COLO829 (cell line): ENCODE data around the gene KMT2E.

Source experiments
- DNase-seq: peaks from one replicate; pipeline ENCODE4 v3.0.0; 2012; ENCODE audit warnings: low spot score

The KMT2E gene

GRCh38 chr7:105073143-105073542, 59.1 kb downstream of the KMT2E start:
- DNase-seq, result no peak

DNA sequence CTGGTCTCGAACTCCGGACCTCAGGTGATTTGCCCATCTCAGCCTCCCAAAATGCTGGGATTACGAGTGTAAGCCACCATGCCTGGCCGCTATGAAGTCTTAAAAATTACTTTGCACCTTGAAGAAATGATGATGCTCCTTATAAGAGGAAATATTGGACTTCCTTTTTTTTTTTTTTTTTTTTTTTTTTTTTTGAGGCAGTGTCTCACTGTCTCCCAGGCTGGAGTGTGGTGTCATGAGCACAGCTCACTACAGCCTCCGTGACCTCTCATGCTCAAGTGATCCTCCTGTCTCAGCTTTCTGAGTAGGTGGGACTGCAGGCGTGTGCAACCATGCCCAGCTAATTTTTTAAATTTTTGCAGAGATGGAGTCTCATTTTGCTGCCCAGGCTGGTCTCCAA, 65.3 kb downstream of the KMT2E start:
- no peak for DNase-seq

GRCh38 chr7:105084581-105084980, 70.6 kb downstream of the KMT2E start:
- no peak for DNase-seq

- no peak for DNase-seq
Observed at GRCh38 chr7:105086850-105087249, 72.8 kb downstream of the KMT2E start.

- no peak for DNase-seq
Observed at GRCh38 chr7:105087981-105088380, 74.0 kb downstream of the KMT2E start.

- no peak for DNase-seq
Observed at GRCh38 chr7:105088456-105088855, 74.5 kb downstream of the KMT2E start.

DNA sequence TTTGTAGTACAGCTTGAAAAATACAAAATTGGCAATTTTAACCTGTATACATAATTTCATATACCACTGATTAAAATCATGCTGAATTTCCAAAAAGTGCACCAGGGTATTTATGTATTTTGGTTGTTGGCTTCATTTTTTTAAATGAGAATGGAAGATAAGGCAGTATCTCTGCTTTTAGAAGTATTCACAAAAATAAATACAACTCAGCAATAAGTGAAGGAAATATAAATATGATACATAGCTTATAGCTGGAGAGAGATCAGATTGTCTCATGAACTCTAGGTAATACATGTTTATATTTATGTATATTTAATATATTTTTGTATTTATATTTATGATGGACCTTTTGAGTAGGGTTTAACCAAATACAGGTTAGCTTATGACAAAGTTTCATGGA, 81.0 kb downstream of the KMT2E start:
- DNase-seq, result no peak

DNA sequence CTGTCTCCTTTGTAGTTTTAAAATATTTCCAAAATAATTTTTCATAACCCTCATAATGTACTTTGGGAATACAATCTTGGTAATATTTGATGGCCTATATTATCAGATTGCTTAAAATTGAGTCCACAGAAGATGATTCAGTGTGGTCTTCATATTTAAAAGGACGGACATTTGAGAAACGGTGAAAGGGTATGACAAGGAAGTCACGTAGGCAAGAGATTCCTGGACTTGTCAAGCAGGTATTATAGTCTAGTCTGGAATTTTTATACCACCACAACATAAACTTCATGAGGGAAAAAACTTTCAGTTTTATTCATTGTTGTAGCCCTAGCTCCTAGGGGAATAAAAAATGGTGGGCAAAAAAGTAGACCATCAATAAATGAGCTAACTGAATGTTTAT, 82.3 kb downstream of the KMT2E start:
- no peak for DNase-seq

DNA sequence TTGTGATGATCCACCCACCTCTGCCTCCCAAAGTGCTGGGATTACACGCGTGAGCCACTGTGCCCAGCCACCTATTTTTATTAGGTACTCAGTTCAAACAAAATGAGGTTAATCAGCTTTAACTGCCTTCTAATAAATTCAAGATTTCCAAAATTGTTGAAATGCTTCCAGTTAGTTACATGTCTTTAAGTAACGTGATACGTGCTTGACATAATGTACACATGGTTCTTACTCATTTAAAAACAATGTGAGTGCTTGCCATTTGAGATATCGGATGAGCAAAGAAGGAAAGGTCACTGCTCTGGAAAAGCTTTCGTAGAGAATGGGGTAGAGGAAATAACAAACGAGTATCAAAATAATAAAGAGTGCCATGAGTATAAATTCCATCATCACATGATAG, 83.6 kb downstream of the KMT2E start:
- peak; percentile 93 for DNase-seq

- DNase-seq, result no peak
Observed at GRCh38 chr7:105098863-105099515, 85.0 kb downstream of the KMT2E start.

- no peak for DNase-seq
Observed at GRCh38 chr7:105101864-105102263, 87.9 kb downstream of the KMT2E start.

DNA sequence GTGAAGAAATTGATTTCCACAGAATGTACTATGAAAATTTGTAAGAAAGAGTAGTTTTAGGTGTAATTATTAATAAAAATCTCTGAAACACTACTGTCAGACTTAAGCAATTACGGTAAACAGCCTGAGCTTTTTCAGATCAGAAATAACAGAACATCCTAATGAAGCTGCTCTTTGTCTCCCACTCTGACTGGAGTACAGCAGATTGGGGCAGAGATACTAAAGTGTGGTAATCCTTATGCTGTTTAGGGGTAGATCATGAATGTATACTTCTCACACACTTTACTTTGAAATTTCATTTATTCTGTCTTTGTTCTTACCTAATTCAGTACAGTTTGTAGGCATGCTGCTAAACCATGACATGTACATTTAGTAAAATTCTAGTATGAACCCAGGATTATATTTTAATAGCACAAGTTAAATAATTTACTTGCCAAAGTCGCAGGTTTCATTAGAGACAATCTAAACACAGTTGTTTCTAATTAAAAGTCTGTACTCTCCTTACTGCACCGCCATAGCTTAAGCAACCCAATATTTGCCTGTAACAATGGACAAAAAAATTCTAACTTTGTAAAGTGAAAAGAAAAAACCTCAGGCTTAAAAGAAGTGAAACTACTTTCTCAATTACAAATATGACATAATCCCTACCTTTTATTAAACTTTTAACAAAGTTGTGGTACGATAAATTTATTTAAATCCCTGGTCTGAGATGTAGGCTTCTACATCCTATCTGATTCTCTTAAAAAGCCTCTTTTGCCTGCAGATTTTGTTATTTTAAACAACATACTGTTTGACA, 88.8 kb downstream of the KMT2E start:
- peak; percentile 40 for DNase-seq

DNA sequence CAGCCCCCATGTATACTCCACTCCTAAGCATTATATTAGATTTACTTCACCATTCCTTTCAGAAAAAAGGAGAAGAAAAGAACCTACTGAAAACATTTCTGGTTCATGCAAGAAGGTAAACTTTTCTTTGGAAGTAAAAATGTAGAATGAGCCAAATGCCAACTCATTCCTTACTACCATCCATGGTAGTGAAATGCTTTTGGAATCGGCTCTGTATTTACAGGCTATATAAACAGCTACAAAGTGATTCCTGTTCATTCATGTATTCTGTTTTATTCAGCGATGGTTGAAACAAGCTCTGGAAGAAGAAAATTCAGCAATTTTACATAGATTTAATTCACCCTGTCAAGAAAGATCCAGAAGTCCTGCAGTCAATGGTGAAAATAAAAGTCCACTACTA, 91.6 kb downstream of the KMT2E start:
- no peak for DNase-seq

DNA sequence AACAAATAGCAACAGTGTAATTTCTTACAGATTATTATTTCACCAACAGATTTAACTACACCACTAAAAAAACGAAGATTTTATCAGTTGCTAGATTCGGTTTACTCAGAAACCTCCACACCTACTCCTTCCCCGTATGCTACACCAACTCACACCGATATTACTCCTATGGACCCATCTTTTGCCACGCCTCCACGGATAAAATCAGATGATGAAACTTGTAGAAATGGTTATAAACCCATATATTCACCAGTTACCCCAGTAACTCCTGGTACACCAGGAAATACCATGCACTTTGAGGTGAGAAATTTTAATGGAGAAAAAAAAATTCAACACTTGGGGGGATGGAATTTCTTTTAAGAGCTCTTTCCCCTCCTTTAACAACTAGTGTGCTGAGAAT, 92.5 kb downstream of the KMT2E start:
- no peak for DNase-seq

GRCh38 chr7:105107458-105107857, 93.5 kb downstream of the KMT2E start:
- no peak for DNase-seq

GRCh38 chr7:105112440-105113418, 98.7 kb downstream of the KMT2E start:
- no peak for DNase-seq

GRCh38 chr7:105118612-105119600, 104.9 kb downstream of the KMT2E start:
- DNase-seq, result no peak

GRCh38 chr7:105122619-105123018, 108.6 kb downstream of the KMT2E start:
- no peak for DNase-seq

GRCh38 chr7:105125745-105126144, 111.7 kb downstream of the KMT2E start:
- no peak for DNase-seq

DNA sequence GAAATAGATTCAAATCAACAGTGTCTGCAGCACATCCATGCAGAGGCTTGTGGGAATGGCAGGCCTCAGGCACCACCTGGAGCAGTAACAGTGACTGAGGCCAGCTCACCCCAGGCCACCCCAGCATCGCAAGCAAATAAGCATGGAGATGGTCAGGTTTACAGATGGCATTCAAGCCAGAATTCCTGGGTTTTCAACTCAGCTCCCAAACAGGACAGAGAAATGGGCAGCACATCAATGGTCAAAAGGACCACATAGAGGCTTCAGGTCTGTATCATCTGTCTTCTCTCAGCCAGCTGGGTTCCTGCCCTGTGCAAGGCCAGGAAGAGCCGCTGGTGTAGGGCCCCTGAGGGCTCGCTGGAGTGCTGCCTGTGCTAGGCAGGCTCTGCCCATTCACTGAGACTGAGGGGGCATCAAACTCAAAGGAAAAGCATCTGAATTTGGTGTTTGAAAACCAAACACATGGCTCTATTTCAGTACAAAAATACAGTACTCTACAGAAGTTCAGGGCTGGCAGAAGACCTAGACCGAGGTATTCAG, 112.5 kb downstream of the KMT2E start:
- DNase-seq, result peak; percentile 19

- no peak for DNase-seq
Observed at GRCh38 chr7:105127179-105127578, 113.2 kb downstream of the KMT2E start.
